GM06990 (cell line): ENCODE data around the gene GNGT1.

Experiments used
- DNase-seq: peaks from one replicate; pipeline ENCODE4 v3.0.0-alpha.2; 2011; ENCODE audit not compliant: insufficient read length; ENCODE audit errors: extremely low read depth
- H3K27me3 ChIP-seq: replicated peaks from 2 replicates; pipeline ENCODE4 v1.6.0; 2011; ENCODE audit warnings: low read length; ENCODE audit not compliant: control insufficient read depth, insufficient read depth
- H3K36me3 ChIP-seq: 2 replicates; pipeline ENCODE4 v1.5.1; 2011; ENCODE audit warnings: low read length; ENCODE audit not compliant: control insufficient read depth, insufficient read depth
- H3K4me3 ChIP-seq: replicated peaks from 2 replicates; pipeline ENCODE4 v1.5.1; 2011; ENCODE audit warnings: low read depth, mild to moderate bottlenecking, control low read depth, low read length
- TF ChIP-seq, protein P1 (sequence below): IDR thresholded peaks from 2 replicates; pipeline ENCODE4 v1.5.1; 2011; ENCODE audit warnings: low read length, control low read depth, mild to moderate bottlenecking, inconsistent platforms; ENCODE audit not compliant: insufficient read depth, poor library complexity, severe bottlenecking

GNGT1 gene

DNA sequence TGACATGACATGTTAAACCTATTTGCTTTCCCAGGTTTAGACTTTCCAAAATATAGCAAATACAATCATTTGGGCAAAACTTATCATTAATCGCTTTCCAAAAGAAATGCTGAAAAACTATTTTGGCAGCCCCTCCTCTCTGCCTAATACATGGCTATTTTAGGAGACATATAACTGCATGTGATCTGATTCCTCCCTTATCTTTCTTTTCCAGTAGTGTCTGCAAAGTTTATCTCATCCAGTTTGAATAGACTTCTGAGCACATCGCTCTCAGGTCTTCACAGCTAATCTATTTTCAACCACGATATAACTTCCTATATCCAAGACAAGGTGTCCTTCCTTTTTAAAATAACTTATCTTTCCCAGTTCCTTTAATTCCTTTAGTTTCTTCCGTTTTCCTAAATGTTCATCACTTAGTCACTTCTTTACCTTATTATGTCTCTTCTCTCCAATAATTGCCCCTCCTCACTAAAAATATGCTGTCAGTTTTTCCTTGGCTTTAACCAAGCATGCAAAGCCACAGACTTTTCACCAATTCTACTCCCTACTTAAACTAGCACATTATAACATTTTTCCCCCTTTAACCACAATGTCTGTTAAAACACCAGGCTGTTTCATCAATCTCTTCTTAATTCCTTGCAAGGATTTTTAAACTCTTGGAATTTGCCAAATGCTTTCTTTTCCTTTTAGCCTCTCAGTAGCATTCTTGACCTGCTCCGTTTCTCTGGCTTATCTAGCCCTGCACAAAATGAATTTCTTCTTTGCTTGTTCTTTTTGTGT, 39.6 kb downstream of the GNGT1 start:
- no peak for DNase-seq
- TF ChIP-seq, protein P1, sequence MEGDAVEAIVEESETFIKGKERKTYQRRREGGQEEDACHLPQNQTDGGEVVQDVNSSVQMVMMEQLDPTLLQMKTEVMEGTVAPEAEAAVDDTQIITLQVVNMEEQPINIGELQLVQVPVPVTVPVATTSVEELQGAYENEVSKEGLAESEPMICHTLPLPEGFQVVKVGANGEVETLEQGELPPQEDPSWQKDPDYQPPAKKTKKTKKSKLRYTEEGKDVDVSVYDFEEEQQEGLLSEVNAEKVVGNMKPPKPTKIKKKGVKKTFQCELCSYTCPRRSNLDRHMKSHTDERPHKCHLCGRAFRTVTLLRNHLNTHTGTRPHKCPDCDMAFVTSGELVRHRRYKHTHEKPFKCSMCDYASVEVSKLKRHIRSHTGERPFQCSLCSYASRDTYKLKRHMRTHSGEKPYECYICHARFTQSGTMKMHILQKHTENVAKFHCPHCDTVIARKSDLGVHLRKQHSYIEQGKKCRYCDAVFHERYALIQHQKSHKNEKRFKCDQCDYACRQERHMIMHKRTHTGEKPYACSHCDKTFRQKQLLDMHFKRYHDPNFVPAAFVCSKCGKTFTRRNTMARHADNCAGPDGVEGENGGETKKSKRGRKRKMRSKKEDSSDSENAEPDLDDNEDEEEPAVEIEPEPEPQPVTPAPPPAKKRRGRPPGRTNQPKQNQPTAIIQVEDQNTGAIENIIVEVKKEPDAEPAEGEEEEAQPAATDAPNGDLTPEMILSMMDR: no peak
- no peak overlapping the region for H3K4me3 ChIP-seq
- H3K27me3 ChIP-seq: no peaks in the 10 kb centered on the region
- H3K36me3 ChIP-seq: no peaks in the 10 kb centered on the region

DNA sequence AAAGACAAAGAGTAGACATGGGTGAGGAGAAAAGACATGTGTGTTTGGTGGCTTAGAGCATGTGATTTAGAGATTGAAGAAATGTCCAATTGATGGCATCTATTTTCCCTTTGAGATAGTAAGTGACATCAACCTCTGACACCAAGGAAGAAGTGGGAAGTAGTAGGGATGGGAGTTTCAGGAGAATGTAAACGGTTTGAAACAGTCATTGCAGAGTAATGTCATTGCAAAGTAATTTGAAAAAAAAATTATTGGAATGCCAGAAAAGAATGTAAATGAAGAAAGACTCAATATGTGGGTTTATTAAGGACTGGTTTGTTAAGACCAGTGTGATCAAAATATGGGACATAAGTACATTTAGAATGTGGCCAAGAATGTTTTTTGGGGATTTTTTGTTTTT, 41.7 kb downstream of the GNGT1 start:
- Histone ChIP-seq H3K4me3 (no peak overlapping the region), H3K36me3 (no peaks in the 10 kb centered on the region), H3K27me3 (no peaks in the 10 kb centered on the region)
- DNase-seq: no peak
- TF ChIP-seq, protein P1: no peak

DNA sequence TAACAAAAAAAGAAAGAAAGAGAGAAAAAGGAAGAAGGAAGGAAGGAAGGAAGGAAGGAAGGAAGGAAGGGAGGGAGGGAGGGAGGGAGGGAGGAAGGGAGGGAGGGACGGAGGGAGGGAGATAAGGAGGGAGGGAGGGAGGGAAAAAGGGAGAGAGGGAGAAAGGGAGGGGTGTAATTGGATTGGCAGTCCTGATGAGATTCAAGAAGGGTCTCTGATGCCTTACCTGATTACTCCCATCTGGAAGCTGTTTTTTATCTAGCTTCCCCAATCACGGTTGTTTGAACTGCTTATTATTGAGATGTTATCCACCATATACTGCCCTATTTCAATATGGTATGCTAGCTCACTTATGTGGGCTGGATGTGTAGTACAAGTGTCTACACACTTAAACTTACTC, 42.5 kb downstream of the GNGT1 start:
- no peak for DNase-seq

DNA sequence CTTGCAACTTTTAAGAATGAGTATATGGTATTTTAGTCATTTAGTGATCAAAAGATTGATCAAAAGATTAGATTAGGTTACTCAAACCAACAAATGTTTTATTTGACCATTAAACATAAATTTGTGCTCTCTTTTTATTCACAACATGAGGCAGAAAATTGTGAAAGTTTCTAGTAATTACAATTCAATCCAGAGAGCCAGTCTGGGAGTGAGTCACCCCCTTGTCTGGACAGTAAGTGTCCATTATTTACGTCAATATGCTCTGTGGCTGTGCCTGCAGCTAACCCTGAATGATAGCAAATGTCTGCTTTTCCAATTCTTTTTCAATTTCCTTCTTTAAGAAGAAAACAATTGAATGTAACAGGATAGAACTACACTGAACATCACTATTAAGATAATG, 43.1 kb downstream of the GNGT1 start:
- DNase-seq: no peak
- TF ChIP-seq, protein P1: no peak
- Histone ChIP-seq H3K36me3 (no peaks in the 10 kb centered on the region), H3K4me3 (no peak overlapping the region), H3K27me3 (no peaks in the 10 kb centered on the region)

More for the DNA sequence above, 42.5 kb downstream of the GNGT1 start:
- no peak overlapping the region for H3K4me3 ChIP-seq
- no peaks in the 10 kb centered on the region for H3K36me3 ChIP-seq
- H3K27me3 ChIP-seq: no peaks in the 10 kb centered on the region
- TF ChIP-seq, protein P1: no peak

DNA sequence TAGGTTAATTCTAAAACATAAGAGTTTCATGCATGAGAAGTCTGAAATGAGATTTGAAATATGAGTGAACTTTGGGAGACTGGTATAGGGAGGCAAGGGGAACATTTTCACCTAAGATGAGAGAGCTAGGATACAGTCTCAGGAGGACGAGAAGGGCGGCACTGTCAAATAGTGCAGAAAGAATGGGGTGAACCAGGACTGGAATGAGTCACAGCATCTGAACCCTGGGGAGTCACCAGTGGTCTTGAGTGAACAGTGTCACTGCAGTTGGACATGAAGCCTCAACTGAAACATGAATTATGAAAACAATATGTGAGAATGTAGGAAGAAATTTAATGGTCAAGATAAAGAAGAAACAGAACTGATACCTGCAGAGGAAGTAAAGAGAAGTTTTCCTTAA, 48.9 kb downstream of the GNGT1 start:
- TF ChIP-seq, protein P1: no peak
- DNase-seq: peak; percentile 11
- H3K27me3 ChIP-seq: no peaks in the 10 kb centered on the region
- H3K4me3 ChIP-seq: no peak overlapping the region
- H3K36me3 ChIP-seq: no peaks in the 10 kb centered on the region

DNA sequence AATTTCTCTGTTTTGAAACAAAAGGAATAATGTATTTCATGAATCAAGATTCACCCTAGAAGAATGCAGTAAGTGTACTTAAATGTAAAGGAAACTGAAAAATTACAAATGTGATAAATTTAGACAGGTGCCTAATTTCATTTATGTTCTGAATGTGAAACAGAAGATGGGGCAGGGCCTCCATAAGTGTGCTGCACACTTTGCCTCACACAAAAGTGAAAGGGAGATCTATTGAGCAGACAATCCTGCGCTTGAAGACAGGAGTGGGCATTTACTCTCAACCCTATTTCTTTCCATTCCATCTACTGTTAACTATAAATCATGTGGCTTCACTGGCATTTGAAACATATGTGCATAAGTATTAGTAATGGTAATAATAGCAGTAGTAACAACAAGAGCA, 51.4 kb downstream of the GNGT1 start:
- H3K36me3 ChIP-seq: no peaks in the 10 kb centered on the region
- no peaks in the 10 kb centered on the region for H3K27me3 ChIP-seq
- no peak overlapping the region for H3K4me3 ChIP-seq
- no peak for DNase-seq
- TF ChIP-seq, protein P1: no peak
